Measurements from ENCODE around the gene MXD3. TPM values are rescaled to one million over a fixed set of nuclear protein-coding genes. Genes with fewer than 3 reads are reported as not detected.

The MXD3 gene
- total and polyA plus RNA-seq, 10 of the 15 experiments (the other 5 are each of a cell fraction or from before 2014, with no cell fraction given): 0.24 to 29.8 (median 13.5) TPM

DNA sequence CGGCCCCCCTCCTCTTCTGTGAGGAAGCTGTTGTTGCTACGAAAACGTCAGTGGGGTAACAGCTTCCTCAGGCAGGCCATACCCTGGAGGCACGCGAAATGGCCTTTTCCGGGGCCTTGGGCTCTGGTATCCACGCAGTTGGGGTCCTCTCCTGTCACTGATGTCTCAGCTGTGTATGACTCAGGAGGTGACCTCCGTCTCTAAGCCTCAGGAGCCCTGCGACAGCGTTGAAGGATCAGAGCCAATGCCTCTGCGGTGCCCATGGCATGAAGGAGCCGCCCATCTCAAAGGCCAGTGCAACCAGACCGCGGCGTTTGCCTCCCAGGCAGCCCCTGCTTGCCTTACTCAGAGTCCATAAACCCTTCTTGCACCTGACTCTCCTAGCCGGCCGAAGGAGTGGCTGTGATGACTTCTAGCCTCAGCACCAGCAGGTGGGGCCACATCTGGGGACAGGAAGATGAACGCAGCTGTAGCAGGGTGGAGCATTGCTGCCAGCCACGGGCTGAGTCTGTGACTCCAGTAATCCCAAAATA, 1.0 kb upstream of the MXD3 start (continued):
- TF ChIP-seq, protein P1, sequence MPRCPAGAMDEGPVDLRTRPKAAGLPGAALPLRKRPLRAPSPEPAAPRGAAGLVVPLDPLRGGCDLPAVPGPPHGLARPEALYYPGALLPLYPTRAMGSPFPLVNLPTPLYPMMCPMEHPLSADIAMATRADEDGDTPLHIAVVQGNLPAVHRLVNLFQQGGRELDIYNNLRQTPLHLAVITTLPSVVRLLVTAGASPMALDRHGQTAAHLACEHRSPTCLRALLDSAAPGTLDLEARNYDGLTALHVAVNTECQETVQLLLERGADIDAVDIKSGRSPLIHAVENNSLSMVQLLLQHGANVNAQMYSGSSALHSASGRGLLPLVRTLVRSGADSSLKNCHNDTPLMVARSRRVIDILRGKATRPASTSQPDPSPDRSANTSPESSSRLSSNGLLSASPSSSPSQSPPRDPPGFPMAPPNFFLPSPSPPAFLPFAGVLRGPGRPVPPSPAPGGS (IDR thresholded peaks at IDR 0.05; ENCODE audit: borderline replicate concordance, insufficient read depth, low read depth, low read length, poor library complexity, severe bottlenecking): no peak
- TF ChIP-seq IRF4 (IDR thresholded peaks at IDR 0.05; ENCODE audit: low read depth, low read length) (no peak), IKZF1 (conservative IDR thresholded peaks at IDR 0.05) (no peak; the same call in 1 of the 2 replicates), MTA3 (IDR thresholded peaks at IDR 0.05; ENCODE audit: borderline replicate concordance, low read length) (no peak), POLR2A (IDR thresholded peaks at IDR 0.05; ENCODE audit: low read depth, low read length) (peak; percentile 70; the same call in 1 of the 2 replicates), KDM1A (IDR thresholded peaks at IDR 0.05; ENCODE audit: borderline replicate concordance) (no peak), EED (IDR thresholded peaks at IDR 0.05; ENCODE audit: low read depth) (no peak), SMAD5 (IDR thresholded peaks at IDR 0.05; ENCODE audit: low read depth) (peak; percentile 47), STAT1 (conservative IDR thresholded peaks at IDR 0.05) (no peak), YBX1 (IDR thresholded peaks at IDR 0.05) (no peak), MYB (IDR thresholded peaks at IDR 0.05; ENCODE audit: borderline replicate concordance, low read depth, low read length) (no peak), WRNIP1 (IDR thresholded peaks at IDR 0.05; ENCODE audit: borderline replicate concordance, low read depth, low read length) (no peak), BACH1 (IDR thresholded peaks at IDR 0.05; ENCODE audit: borderline replicate concordance) (0 out of 2 replicates have a peak, but pooled peaks have one; percentile 5), TCF12 (IDR thresholded peaks at IDR 0.05; ENCODE audit: low read depth, low read length) (peak; percentile 78)
- TF ChIP-seq, protein P2, sequence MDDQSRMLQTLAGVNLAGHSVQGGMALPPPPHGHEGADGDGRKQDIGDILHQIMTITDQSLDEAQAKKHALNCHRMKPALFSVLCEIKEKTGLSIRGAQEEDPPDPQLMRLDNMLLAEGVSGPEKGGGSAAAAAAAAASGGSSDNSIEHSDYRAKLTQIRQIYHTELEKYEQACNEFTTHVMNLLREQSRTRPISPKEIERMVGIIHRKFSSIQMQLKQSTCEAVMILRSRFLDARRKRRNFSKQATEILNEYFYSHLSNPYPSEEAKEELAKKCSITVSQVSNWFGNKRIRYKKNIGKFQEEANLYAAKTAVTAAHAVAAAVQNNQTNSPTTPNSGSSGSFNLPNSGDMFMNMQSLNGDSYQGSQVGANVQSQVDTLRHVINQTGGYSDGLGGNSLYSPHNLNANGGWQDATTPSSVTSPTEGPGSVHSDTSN (IDR thresholded peaks at IDR 0.05; ENCODE audit: insufficient replicate concordance, low read depth, low read length): no peak
- TF ChIP-seq, protein P3, sequence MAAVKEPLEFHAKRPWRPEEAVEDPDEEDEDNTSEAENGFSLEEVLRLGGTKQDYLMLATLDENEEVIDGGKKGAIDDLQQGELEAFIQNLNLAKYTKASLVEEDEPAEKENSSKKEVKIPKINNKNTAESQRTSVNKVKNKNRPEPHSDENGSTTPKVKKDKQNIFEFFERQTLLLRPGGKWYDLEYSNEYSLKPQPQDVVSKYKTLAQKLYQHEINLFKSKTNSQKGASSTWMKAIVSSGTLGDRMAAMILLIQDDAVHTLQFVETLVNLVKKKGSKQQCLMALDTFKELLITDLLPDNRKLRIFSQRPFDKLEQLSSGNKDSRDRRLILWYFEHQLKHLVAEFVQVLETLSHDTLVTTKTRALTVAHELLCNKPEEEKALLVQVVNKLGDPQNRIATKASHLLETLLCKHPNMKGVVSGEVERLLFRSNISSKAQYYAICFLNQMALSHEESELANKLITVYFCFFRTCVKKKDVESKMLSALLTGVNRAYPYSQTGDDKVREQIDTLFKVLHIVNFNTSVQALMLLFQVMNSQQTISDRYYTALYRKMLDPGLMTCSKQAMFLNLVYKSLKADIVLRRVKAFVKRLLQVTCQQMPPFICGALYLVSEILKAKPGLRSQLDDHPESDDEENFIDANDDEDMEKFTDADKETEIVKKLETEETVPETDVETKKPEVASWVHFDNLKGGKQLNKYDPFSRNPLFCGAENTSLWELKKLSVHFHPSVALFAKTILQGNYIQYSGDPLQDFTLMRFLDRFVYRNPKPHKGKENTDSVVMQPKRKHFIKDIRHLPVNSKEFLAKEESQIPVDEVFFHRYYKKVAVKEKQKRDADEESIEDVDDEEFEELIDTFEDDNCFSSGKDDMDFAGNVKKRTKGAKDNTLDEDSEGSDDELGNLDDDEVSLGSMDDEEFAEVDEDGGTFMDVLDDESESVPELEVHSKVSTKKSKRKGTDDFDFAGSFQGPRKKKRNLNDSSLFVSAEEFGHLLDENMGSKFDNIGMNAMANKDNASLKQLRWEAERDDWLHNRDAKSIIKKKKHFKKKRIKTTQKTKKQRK (IDR thresholded peaks at IDR 0.05; ENCODE audit: low read depth, low read length): no peak
- TF ChIP-seq, protein P4, sequence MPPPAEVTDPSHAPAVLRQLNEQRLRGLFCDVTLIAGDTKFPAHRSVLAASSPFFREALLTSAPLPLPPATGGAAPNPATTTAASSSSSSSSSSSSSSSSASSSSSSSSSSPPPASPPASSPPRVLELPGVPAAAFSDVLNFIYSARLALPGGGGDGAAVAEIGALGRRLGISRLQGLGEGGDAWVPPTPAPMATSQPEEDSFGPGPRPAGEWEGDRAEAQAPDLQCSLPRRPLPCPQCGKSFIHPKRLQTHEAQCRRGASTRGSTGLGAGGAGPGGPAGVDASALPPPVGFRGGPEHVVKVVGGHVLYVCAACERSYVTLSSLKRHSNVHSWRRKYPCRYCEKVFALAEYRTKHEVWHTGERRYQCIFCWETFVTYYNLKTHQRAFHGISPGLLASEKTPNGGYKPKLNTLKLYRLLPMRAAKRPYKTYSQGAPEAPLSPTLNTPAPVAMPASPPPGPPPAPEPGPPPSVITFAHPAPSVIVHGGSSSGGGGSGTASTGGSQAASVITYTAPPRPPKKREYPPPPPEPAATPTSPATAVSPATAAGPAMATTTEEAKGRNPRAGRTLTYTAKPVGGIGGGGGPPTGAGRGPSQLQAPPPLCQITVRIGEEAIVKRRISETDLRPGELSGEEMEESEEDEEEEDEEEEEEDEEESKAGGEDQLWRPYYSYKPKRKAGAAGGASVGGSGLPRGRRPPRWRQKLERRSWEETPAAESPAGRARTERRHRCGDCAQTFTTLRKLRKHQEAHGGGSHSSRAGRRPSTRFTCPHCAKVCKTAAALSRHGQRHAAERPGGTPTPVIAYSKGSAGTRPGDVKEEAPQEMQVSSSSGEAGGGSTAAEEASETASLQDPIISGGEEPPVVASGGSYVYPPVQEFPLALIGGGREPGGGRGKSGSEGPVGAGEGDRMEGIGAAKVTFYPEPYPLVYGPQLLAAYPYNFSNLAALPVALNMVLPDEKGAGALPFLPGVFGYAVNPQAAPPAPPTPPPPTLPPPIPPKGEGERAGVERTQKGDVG (CRISPR knock-in tag; IDR thresholded peaks at IDR 0.05): no peak
- TF ChIP-seq, protein P5, sequence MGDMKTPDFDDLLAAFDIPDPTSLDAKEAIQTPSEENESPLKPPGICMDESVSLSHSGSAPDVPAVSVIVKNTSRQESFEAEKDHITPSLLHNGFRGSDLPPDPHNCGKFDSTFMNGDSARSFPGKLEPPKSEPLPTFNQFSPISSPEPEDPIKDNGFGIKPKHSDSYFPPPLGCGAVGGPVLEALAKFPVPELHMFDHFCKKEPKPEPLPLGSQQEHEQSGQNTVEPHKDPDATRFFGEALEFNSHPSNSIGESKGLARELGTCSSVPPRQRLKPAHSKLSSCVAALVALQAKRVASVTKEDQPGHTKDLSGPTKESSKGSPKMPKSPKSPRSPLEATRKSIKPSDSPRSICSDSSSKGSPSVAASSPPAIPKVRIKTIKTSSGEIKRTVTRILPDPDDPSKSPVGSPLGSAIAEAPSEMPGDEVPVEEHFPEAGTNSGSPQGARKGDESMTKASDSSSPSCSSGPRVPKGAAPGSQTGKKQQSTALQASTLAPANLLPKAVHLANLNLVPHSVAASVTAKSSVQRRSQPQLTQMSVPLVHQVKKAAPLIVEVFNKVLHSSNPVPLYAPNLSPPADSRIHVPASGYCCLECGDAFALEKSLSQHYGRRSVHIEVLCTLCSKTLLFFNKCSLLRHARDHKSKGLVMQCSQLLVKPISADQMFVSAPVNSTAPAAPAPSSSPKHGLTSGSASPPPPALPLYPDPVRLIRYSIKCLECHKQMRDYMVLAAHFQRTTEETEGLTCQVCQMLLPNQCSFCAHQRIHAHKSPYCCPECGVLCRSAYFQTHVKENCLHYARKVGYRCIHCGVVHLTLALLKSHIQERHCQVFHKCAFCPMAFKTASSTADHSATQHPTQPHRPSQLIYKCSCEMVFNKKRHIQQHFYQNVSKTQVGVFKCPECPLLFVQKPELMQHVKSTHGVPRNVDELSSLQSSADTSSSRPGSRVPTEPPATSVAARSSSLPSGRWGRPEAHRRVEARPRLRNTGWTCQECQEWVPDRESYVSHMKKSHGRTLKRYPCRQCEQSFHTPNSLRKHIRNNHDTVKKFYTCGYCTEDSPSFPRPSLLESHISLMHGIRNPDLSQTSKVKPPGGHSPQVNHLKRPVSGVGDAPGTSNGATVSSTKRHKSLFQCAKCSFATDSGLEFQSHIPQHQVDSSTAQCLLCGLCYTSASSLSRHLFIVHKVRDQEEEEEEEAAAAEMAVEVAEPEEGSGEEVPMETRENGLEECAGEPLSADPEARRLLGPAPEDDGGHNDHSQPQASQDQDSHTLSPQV (IDR thresholded peaks at IDR 0.05): no peak

Data from GM12878 (cell line).